Measurements from ENCODE around the gene NUBP2.
A peak's percentile ranks its signal among the peaks of the same experiment; 100 is the strongest.

The NUBP2 gene

DNA sequence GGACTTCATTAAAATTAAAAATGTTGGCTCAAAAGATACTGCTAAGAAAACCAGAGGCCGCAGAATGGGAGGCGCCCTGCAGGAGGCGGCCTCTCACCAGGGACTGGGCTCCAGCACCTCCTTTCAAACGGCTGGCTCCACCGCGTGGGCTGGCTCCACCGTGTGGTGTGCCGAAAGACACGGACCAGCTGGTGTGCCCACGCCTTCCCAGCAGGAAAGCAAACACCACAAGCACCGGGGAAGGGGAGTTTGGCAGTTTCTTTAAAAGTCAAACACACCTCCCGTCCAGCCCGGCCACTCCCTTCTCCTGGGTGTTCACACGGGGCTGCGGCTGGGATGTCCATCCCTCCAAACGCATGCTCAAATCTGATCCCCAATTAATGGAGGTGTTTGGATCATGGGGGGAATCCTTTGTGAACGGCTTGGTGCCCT, 30.0 kb downstream of the NUBP2 start:
- peak; percentile 99 for DNase-seq

GRCh38 chr16:1815461-1815860, 32.7 kb downstream of the NUBP2 start:
- DNase-seq: no peak

- no peak for DNase-seq
Measured at GRCh38 chr16:1816396-1817275, 33.9 kb downstream of the NUBP2 start.

- DNase-seq: no peak
Measured at GRCh38 chr16:1817276-1817589, 34.5 kb downstream of the NUBP2 start.

DNA sequence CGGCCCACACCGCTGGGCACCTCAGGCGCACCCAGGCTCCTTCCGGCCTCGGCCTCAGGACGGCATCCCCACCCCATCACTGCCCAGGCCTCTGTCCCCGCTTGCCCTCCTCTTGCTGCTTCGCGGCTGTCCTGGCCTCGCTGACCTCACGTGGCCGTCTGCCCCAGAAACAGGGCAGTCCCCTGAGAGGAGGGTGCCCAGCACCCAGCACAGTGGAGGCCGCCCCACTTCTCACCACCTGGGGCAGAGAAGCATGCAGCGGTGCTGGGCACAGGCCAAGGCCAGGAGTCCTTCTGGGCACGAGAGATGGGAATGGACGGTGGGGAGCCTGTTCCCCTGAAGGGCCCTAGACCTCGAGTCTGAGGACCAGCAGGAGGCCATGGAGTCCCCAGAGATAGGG, 35.0 kb downstream of the NUBP2 start:
- DNase-seq: no peak

DNA sequence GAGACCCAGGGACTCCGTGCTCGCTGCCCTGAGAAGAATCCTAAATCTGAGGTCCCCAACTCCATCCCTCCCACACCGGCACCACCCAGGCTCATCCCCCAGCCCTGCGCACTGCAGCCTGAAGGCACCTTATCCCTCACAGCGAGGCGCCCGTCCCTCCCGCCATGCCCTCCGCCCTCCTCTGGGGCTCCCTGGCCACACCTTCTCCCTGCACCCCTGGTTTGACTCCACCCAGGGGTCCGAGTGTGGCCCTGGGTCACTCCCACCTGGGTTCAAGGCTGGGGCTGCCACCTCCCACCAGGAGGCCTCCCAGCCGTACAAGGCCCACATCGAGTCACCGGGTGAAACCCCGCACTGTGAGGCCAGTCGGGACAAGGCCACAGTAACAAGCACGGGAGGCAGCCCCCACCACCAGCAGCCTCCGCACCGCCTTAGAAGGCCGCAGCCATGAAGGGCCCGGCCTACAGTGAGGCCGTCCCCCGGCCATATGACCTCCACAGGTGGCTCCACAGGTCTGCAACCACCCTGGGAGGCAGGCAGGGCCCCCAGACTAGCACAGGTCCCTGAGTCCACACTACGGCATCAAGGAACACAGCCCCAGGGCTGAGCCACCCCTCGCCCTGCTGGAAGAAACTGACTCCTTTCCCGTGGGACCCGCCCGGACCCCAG, 35.6 kb downstream of the NUBP2 start:
- no peak for DNase-seq

DNA sequence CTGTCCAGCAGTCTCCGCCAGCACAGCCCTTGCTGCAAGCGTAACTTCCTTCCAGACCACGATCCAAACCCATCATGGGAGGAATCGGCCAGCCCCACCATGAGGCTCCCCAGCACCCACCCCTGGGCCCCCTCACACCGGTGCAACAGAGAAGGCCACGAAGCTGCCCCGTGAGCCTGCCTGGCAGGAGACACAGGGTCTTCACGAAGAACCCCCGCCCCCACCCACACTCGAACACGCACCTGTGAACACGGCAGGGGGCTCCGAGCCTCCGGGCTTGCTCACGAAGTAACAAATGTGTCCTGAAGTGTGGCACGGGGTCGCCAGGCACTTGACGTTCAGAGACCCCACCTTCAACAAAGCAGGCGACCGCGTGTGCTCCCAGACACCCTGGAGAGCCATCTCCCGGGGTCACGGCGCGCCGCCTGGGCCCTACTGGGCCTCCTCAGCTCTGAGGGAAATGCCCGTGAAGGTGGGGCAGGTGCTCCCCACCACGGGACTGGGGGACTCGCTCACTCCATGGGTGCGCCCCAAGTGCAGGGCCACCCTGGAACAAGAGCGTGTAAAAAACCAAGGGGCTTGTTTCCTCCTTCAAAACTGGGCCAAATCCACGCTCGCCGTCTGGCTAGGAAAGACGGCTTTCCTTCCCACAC, 36.2 kb downstream of the NUBP2 start:
- no peak for DNase-seq

DNA sequence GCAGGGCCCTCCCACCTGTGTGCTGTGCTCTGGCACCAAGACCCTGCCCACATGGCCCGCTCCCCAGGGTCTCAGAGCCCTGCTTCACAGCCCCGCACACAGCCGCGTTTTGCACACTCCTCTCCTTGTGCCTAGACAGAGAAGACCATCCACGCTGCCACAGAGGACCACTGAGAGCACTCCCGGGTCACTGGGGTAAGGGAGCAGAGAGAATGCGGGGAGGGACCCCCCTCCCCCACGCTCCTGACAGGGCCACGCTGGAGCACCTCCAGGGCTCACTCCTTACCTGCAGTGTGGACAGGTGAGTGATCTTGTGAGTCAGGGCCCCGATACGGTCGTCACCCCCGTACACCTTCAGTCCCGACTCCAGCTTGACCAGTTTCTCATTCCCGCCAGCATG, 36.9 kb downstream of the NUBP2 start:
- DNase-seq: no peak

DNA sequence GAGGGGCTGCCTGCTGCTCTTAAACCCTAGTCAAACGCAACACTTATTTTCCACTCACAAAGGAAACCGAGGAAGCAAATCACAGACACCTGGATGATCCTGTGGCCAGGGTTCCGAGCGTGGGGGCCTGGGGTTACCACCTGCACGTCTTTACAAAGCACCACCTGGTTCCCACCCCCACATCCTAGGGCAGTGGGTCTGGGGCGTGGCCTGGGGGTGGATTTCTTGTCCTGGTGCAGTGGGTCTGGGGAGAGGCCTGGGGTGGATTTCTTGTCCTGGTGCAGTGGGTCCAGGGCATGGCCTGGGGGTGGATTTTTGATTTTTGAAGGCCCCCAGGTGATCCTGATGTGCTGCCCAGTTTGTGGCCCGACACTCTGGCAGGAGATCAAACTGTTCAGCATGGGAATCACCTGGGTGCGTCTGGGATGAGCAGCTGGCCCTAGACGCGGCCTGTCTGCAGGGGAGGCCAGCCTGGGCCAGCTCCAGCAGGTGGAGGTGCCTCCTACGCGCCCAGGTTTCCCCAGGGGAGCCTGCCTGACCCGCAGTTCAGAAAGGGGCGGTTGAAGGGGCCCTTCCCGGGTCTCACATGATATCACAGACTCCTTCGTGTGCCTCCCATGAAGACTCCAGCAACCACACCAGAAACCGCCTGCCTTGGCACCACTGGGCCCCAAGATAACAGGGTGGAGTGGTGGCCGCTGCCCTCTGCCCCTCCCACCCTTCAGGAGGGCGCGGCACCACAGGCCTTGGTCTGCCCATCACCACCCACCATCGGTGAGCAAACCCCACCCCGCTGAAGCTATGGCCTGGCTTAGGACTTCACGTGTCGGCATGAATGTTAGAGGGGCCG, 37.6 kb downstream of the NUBP2 start:
- no peak for DNase-seq

- no peak for DNase-seq
Measured at GRCh38 chr16:1820946-1821290, 38.2 kb downstream of the NUBP2 start.

DNA sequence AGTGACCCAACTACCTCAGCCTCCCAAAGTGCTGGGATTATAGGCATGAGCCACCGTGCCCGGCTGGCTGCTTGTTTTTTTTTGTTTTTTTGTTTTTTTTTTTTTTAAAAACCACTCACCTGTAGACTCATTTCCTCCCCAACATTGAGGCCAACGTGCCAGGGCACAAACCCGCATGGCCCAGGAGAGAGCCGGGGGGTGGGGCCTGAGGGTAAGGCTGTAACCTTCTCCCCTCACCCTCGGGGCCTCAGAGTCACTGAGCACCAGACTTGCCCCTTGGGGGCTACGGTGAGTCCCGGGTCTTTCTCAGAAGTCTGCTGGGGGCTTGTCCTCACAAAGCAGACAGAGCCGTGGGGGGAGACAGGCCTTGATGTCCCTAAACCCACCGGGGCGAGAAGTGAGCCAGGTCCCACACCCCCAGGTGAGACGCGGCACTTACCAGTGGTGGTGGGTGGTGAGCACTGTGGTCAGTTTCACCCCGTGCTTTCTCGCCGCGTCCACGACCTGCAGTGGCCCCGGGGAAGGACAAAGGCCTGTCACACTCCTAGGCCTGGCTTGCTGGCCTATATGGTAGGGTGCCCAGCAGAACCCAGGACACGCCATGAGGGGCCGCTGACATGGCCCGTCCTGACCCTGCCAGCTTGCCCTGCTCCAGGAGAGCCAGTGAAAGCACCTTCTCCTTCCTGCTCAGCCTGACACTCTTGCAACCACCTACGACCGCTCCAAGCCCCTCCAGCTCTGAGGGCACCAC, 39.3 kb downstream of the NUBP2 start:
- DNase-seq: no peak

- DNase-seq: no peak
Measured at GRCh38 chr16:1822801-1823200, 40.0 kb downstream of the NUBP2 start.

DNA sequence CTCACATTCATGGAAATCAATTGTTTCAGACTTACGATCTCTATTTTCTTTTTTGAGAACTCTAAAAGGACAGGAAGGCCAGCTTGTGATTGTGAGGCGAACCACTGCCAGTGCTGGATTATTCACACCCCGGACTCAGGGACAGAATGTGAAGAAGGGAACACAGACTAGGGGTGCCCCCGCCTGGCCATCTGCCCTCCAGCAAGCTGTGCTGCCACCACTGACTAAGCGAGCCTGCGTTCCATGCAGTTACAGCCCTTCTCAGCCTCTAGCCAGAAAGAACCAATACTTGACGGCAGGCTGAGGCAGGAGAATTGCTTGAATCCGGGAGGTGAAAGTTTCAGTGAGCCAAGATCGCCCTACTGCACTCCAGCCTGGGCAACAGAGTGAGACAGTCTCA, 41.1 kb downstream of the NUBP2 start:
- DNase-seq: no peak

DNA sequence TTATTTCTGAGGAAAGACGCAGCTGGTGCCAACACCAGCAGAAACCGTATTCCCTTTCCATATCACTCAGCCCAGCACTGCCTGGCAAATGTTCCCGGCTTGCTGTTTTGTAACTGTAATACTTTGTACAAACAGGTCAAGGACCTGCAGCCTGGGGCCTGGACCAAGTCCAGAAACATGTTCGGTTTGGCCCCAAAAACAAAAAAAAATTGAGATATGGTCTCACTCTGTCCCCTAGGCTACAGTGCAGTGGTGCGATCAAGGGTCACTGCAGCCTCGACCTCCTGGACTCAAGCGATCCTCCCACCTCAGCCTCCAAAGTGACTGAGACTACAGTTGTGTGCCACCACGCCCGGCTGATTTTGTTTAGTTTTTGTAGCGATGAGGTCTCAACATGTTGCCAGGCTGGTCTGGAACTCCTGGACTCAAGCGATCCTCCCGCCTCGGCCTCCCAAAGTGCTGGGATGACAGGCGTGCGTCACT, 42.7 kb downstream of the NUBP2 start:
- DNase-seq: no peak

GRCh38 chr16:1825864-1826690, 43.3 kb downstream of the NUBP2 start:
- peak; percentile 87 for DNase-seq

- DNase-seq: peak; percentile 96
Measured at GRCh38 chr16:1826691-1827573, 44.2 kb downstream of the NUBP2 start, which contains the start of the genes FAHD1 and HAGH. TSS of gene FAHD1 (plus strand) at chr16:1827206. CDS start at chr16:1827239, 33 bp downstream. TSS of gene HAGH (minus strand) at chr16:1826825. CDS start at chr16:1826787, 38 bp downstream.

DNA sequence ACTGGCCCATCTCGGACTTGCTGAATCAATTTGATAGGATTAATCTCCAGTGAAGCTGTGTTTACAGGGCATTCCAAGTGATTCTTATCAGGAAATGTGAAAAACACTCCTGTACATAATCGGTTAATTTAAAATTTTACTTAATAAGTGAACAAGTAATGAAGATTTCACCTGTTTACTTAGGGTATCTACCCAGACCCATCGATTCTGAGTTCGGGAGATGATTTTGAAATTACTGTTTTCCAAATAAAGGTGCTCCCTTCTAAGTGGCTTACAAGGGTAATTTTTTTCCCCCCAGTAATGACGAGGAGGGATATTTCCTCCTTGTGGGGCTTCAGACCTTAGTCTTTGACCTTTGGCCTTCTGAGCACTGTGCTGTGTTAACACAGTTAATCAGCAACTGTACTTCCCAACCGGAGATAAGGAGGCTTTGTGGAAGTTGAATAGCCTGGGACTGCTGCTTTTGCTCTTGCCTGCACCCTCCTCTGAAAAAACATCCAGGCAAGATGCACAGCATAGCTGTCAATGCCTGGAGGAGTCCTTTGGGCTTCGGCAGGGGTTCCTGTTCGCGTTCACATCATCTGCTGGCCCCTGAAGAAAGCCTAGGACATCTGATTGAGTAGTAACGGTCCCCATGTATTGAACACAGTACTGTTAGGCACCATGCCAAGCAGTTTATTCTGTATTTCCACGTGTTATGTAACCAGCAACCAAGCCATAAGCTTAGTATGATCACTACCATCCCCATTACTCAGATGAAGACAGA, 46.1 kb downstream of the NUBP2 start:
- no peak for DNase-seq

DNA sequence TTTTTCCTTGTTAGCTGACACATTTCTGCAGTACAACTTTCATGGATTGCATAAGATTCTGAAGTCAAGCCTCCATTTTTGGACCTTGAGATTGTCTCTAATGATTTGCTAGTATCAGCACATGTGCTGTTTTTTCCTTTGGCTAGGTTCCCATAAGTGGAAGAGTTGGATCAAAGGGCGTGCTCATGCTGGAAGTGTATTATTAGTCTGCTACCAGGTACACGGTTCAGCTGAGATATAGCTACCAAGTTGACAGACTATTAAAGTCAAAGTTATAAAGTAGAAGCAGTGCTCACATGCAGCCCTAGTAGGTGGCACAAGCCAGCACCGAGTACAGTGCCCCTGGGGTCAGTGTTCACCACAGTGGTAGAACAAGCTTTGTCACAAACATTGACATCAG, 47.5 kb downstream of the NUBP2 start:
- DNase-seq: no peak

Measured in NCI-H69 (cell line).